GM19193 (cell line): ENCODE results near the gene C19orf85.

Experiments
- POLR2A ChIP-seq: IDR thresholded peaks from 4 replicates; pipeline ENCODE4 v1.6.1; 2011; ENCODE audit not compliant: insufficient read depth, insufficient read length; ENCODE audit errors: extremely low read depth

The C19orf85 gene

DNA sequence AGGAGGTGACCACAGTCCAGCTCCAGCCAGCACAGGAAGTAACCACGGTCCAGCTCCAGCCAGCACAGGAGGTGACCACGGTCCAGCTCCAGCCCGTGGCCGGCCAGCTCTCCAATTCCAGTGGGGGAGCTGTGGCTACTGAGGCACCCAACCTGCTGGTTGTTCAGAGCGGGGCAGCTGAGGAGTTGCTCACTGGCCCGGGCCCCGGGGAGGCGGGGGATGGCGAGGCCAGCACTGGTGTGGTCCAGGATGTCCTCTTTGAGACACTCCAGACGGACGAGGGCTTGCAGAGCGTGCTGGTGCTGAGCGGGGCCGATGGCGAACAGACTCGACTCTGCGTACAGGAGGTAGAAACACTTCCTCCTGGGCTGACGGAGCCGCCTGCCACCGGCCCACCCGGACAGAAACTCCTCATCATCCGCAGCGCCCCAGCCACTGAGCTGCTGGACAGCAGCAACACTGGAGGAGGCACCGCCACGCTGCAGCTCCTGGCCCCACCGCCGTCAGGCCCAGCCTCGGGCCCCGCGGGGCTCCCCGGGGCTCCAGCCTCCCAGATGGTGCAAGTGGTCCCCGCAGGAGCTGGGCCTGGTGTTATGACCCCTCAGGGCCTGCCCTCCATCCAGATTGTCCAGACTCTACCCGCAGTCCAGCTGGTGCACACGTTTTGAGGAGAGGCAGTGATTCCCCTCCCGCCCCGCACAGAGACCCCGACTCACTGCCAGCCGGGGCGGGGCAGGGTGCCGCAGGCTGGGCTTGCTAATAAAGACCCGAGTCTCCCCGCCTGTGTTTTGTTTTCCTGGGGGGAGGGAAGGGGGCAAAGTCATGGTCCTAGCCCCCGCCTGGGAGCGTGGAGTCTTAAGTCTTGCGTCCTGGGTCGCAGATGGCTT, 19.4 kb upstream of the C19orf85 start:
- TF ChIP-seq POLR2A: no peak

- TF ChIP-seq POLR2A: no peak
Measured at GRCh38 chr19:55482967-55483705, 18.6 kb upstream of the C19orf85 start.

DNA sequence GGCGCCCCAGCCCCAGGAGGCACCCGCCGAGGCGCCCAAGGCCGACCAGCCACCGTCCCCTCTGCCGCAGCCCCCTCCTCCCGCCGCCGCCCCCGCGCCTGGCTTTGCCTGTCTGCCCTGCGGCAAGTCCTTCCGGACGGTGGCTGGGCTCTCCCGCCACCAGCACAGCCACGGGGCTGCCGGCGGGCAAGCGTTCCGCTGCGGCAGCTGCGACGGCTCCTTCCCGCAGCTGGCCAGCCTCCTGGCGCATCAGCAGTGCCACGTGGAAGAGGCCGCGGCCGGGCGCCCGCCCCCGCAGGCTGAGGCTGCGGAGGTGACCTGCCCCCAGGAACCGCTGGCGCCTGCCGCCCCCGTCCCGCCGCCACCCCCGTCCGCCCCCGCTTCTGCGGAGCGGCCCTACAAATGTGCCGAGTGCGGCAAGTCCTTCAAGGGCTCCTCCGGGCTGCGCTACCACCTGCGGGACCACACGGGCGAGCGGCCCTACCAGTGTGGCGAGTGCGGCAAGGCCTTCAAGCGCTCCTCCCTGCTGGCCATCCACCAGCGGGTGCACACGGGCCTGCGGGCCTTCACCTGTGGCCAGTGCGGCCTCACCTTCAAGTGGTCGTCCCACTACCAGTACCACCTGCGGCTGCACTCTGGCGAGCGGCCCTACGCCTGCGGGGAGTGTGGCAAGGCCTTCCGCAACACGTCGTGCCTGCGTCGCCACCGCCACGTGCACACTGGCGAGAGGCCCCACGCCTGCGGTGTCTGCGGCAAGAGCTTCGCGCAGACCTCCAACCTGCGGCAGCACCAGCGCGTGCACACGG, 17.8 kb upstream of the C19orf85 start:
- no peak for TF ChIP-seq POLR2A

GRCh38 chr19:55481794-55482155, 17.2 kb upstream of the C19orf85 start:
- no peak for TF ChIP-seq POLR2A

GRCh38 chr19:55481148-55481793, 16.7 kb upstream of the C19orf85 start:
- TF ChIP-seq POLR2A: no peak

DNA sequence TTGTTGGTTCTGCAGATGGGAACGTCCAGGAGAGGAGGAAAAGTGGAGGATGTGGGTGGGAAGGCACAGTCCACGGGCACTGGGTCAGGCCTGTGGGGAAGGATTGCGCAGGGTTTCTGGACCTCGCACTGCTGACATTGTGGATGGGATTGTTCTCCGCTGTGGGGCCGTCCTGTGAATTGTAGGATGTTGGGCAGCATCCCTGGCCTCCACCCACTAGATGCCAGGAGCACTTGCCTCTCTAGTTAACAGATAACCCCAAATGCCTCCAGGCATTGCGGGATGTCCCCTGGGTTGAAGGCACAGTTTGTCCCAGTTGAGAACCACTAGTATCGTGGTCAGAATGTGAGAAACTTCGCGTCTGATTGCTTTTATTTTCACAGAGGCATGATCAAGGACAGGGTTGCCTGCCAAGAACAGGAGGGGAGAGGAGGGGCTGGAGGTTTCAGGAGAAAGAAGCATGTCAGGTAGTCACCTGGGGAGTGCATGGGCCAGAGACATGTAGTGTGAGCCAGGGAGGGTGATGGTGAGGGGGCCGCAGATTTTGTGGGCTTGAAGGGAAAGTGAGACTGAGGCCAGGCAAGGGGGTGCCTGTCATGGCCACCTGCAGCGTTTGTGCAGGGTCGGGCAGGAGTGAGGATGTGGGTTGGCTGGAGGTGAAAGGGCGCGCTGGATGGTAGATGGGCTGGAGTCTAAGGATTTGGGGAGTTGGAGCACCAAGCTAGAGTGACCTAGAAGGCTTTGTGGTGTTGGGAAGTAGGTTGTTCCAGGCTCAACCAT, 15.1 kb upstream of the C19orf85 start:
- TF ChIP-seq POLR2A: no peak

- TF ChIP-seq POLR2A: no peak
Measured at GRCh38 chr19:55479045-55479444, 14.5 kb upstream of the C19orf85 start.

DNA sequence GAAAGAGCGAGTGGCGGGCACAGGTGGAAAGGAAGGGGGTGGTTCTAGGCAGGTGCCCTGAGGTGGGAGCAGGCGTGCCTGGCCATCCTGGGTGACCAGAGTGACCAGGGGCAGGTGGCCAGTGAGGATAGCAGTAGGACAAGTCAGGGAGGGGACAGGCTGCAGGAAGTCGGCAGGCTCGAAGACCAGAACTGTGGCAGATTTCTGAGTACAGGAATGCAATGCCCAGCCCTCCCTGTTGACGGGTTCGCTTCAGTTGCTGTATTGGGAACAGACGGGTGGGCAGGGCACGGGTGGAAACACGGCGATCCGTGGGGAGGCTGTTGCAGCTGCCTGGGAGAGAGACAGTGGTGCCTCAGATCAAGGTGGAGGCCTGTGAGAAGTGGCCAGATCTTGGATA, 13.8 kb upstream of the C19orf85 start:
- TF ChIP-seq POLR2A: no peak

DNA sequence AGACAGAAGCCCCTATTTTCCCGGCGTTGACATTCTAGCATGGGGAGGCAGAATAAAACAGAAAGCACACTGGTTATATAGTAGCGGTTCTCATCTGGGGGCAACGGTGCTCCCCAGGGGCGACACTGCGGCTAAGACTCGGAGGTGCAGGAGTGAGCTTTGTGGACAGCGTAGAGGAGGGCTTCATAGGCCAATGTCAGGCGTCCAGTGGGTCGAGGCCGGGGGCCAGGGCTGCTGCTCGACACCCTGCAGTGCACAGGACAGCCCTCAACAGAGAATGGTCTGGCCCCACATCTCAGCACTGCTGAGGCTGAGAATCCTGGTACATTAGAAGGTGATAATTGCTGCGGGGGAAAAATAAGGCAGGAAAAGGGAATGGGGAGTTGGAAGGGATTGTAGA, 13.4 kb upstream of the C19orf85 start:
- TF ChIP-seq POLR2A: no peak

- no peak for TF ChIP-seq POLR2A
Measured at GRCh38 chr19:55476100-55476775, 11.7 kb upstream of the C19orf85 start, which contains the start of gene ZNF628. TSS of gene ZNF628 (plus strand) at chr19:55476617. CDS start at chr19:55479911, 3,294 bp downstream.

DNA sequence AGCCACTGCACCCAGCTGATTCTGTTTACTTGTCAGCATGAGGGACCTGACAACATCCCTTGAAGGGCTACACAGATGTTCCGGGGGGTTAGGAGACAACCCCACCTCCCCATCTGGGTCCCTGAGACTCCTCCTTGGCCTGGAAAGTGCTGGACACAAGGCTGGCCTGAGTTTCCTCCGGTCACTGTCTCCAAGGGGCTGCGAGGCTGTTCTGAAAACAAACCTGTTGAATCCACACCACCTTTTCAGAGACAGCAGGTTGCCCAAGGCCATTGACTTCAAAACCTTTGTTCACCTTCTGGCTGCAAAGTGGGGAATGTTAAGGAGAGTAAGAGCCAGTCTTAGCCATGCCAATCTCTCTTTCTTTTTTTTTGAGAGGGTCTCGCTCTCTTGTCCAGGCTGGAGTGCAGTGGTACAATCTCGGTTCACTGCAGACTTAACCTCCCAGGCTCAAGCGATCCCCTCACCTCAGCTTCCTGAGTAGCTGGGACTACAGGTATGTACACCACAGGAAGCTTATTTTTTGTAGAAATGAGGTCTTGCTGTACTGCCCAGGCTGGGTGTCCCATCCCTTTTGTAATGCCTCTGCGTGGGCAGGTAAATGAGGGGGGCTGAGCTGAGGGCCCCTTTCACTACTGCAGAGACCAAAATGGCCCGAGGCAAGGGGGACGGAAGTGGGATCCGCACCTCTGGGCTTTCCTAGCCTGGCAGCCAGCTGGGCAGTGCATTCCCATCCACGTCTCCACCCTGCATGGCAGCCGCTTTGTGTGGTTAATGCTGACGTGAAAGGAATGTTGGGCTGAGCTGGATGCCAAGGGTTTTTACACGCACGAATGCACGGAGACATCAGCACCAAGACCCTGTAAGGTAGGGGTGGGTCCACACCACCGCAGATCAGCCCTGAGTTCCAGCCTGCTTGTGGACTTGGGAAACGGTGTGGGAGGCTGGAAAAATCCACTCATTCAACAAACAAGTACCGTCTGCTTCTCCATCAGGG, 10.0 kb upstream of the C19orf85 start:
- TF ChIP-seq POLR2A: no peak
